Muscle of arm (tissue), 12 donors: ENCODE results near the gene ASTN1. TPM values are rescaled to one million over a fixed set of nuclear protein-coding genes. Genes with fewer than 3 reads are reported as not detected.
A peak's percentile ranks its signal among the peaks of the same experiment; 100 is the strongest.

Experiments used
- DNase-seq: peaks from one replicate; pipeline ENCODE4 v3.0.0-alpha.2; 2013
- polyA plus RNA-seq, 12 donors: library from polyadenylated mRNA; unstranded; fragments of 120-200 nt; gene quantifications; one replicate each; pipeline ENCODE4 v1.2.1, GENCODE V29; 2013; ENCODE audit not compliant: insufficient read length in 12 of 12

Gene ASTN1
- polyA plus RNA-seq, 12 donors, result 4.5 to 8.9 (median 6.2) TPM; not detected in 1

- no peak for DNase-seq
Observed at GRCh38 chr1:176879784-176880620, 284.5 kb downstream of the ASTN1 start.

GRCh38 chr1:176878750-176879536, 285.6 kb downstream of the ASTN1 start:
- DNase-seq, result no peak

- DNase-seq, result no peak
Observed at GRCh38 chr1:176877557-176877956, 287.0 kb downstream of the ASTN1 start.

GRCh38 chr1:176876966-176877515, 287.5 kb downstream of the ASTN1 start:
- DNase-seq, result no peak

- DNase-seq, result no peak
Observed at GRCh38 chr1:176869577-176869976, 294.9 kb downstream of the ASTN1 start.

GRCh38 chr1:176866011-176866714, 298.3 kb downstream of the ASTN1 start:
- DNase-seq, result no peak

- DNase-seq, result no peak
Observed at GRCh38 chr1:176864211-176864610, 300.3 kb downstream of the ASTN1 start.

GRCh38 chr1:176863613-176864012, 300.9 kb downstream of the ASTN1 start:
- DNase-seq, result no peak

- no peak for DNase-seq
Observed at GRCh38 chr1:176858433-176858916, 306.0 kb downstream of the ASTN1 start.

GRCh38 chr1:176857632-176858031, 306.9 kb downstream of the ASTN1 start:
- DNase-seq, result no peak

- no peak for DNase-seq
Observed at GRCh38 chr1:176854758-176855745, 309.5 kb downstream of the ASTN1 start.

- no peak for DNase-seq
Observed at GRCh38 chr1:176854121-176854520, 310.4 kb downstream of the ASTN1 start.

- DNase-seq, result no peak
Observed at GRCh38 chr1:176853503-176853902, 311.0 kb downstream of the ASTN1 start.

- no peak for DNase-seq
Observed at GRCh38 chr1:176852124-176852523, 312.4 kb downstream of the ASTN1 start.

GRCh38 chr1:176850871-176851270, 313.6 kb downstream of the ASTN1 start:
- DNase-seq, result no peak

GRCh38 chr1:176849281-176849680, 315.2 kb downstream of the ASTN1 start:
- no peak for DNase-seq

GRCh38 chr1:176847052-176847451, 317.5 kb downstream of the ASTN1 start:
- no peak for DNase-seq

GRCh38 chr1:176843352-176844297, 320.9 kb downstream of the ASTN1 start:
- peak; percentile 70 for DNase-seq

GRCh38 chr1:176841238-176841637, 323.3 kb downstream of the ASTN1 start:
- no peak for DNase-seq
